SK-N-SH (cell line): ENCODE results near the gene THSD4.
"Not testable (repeated sequence)": the region's sequence is repeated elsewhere in the genome, so short reads cannot be mapped to it uniquely, and the experiment has no call there.

Source experiments
- EZH2phosphoT487 ChIP-seq: fragments of 200-600 bp; sonication (generic); IDR thresholded peaks from 2 replicates; pipeline ENCODE4 v1.6.1; 2017; ENCODE audit warnings: low read depth, mixed run types, mild to moderate bottlenecking, antibody characterized with exemption, moderate library complexity, borderline replicate concordance
- RCOR1 ChIP-seq: fragments of 150-350 bp; IDR thresholded peaks from 2 replicates; pipeline ENCODE4 v1.6.1; 2017; ENCODE audit warnings: antibody characterized with exemption, low read length
- RXRA ChIP-seq: IDR thresholded peaks from 2 replicates; pipeline ENCODE4 v1.4.0; 2012; ENCODE audit warnings: low read depth, mild to moderate bottlenecking, borderline replicate concordance
- TF ChIP-seq, protein P1 (sequence below): fragments of 200-600 bp; sonication (generic); IDR thresholded peaks from 2 replicates; pipeline ENCODE4 v1.6.1; 2017; ENCODE audit warnings: antibody characterized with exemption, mild to moderate bottlenecking, moderate library complexity
- TF ChIP-seq, protein P2 (sequence below): fragments of 150-350 bp; IDR thresholded peaks from 2 replicates; pipeline ENCODE4 v1.6.1; 2016; ENCODE audit warnings: mild to moderate bottlenecking, low read depth, low read length
- TF ChIP-seq, protein P3 (sequence below): IDR thresholded peaks from 2 replicates; pipeline ENCODE4; 2012

DNA sequence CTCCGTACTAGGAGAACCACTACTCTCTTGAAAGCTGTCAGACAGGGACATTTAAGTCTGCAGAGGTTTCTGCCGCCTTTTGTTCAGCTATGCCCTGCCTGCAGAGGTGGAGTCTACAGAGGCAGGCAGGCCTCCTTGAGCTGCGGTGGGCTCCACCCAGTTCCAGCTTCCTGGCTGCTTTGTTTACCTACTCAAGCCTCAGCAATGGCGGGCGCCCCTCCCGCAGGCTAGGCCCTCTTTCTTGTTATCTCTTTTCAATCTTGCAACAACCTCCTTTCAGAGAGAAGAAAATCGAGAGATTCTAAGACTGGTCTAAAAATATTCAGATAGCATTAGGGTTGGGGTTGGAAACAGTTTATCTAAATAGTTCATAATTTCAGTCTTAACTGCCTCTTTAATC, 257.5 kb downstream of the THSD4 start:
- TF ChIP-seq EZH2phosphoT487, RXRA, RCOR1: not testable (repeated sequence)
- TF ChIP-seq, protein P1, sequence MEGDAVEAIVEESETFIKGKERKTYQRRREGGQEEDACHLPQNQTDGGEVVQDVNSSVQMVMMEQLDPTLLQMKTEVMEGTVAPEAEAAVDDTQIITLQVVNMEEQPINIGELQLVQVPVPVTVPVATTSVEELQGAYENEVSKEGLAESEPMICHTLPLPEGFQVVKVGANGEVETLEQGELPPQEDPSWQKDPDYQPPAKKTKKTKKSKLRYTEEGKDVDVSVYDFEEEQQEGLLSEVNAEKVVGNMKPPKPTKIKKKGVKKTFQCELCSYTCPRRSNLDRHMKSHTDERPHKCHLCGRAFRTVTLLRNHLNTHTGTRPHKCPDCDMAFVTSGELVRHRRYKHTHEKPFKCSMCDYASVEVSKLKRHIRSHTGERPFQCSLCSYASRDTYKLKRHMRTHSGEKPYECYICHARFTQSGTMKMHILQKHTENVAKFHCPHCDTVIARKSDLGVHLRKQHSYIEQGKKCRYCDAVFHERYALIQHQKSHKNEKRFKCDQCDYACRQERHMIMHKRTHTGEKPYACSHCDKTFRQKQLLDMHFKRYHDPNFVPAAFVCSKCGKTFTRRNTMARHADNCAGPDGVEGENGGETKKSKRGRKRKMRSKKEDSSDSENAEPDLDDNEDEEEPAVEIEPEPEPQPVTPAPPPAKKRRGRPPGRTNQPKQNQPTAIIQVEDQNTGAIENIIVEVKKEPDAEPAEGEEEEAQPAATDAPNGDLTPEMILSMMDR: not testable (repeated sequence)
- TF ChIP-seq, protein P2, sequence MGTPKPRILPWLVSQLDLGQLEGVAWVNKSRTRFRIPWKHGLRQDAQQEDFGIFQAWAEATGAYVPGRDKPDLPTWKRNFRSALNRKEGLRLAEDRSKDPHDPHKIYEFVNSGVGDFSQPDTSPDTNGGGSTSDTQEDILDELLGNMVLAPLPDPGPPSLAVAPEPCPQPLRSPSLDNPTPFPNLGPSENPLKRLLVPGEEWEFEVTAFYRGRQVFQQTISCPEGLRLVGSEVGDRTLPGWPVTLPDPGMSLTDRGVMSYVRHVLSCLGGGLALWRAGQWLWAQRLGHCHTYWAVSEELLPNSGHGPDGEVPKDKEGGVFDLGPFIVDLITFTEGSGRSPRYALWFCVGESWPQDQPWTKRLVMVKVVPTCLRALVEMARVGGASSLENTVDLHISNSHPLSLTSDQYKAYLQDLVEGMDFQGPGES: not testable (repeated sequence)
- TF ChIP-seq, protein P3, sequence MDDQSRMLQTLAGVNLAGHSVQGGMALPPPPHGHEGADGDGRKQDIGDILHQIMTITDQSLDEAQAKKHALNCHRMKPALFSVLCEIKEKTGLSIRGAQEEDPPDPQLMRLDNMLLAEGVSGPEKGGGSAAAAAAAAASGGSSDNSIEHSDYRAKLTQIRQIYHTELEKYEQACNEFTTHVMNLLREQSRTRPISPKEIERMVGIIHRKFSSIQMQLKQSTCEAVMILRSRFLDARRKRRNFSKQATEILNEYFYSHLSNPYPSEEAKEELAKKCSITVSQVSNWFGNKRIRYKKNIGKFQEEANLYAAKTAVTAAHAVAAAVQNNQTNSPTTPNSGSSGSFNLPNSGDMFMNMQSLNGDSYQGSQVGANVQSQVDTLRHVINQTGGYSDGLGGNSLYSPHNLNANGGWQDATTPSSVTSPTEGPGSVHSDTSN: not testable (repeated sequence)
